GM21360 (cell line): ENCODE measurements around the gene FOXL1.

Experiments used
- ATAC-seq: cut with Tn5 transposase; IDR thresholded peaks from one replicate; pipeline ENCODE4 v1.9.1; 2021; ENCODE audit warnings: mild to moderate bottlenecking, moderate library complexity; ENCODE audit not compliant: unreplicated experiment

FOXL1 gene

GRCh38 chr16:86549076-86549892, 29.1 kb upstream of the FOXL1 start:
- ATAC-seq = no peak

- ATAC-seq = no peak
These were observed 28.5 kb upstream of the FOXL1 start for GRCh38 chr16:86549893-86550190.

GRCh38 chr16:86550281-86550680, 28.1 kb upstream of the FOXL1 start:
- ATAC-seq = no peak

- no peak for ATAC-seq
These were observed 25.0 kb upstream of the FOXL1 start for GRCh38 chr16:86553356-86553755.

GRCh38 chr16:86554599-86554916, 23.8 kb upstream of the FOXL1 start:
- ATAC-seq = no peak

GRCh38 chr16:86554917-86555703, 23.2 kb upstream of the FOXL1 start, which contains the start of gene MTHFSD:
TSS of gene MTHFSD (minus strand) at chr16:86555235. CDS start at chr16:86555184, 51 bp downstream.
- peak; percentile 70 for ATAC-seq

GRCh38 chr16:86555704-86556075, 22.7 kb upstream of the FOXL1 start:
- no peak for ATAC-seq

GRCh38 chr16:86556576-86556975, 21.8 kb upstream of the FOXL1 start:
- no peak for ATAC-seq

GRCh38 chr16:86557587-86557986, 20.8 kb upstream of the FOXL1 start:
- no peak for ATAC-seq

- ATAC-seq = no peak
These were observed 19.8 kb upstream of the FOXL1 start for GRCh38 chr16:86558355-86559193.

- ATAC-seq = no peak
These were observed 18.5 kb upstream of the FOXL1 start for GRCh38 chr16:86559802-86560305.

- ATAC-seq = no peak
These were observed 16.0 kb upstream of the FOXL1 start for GRCh38 chr16:86562356-86562755.

GRCh38 chr16:86563469-86564345, 14.6 kb upstream of the FOXL1 start:
- peak; percentile 85 for ATAC-seq

GRCh38 chr16:86565181-86565631, 13.1 kb upstream of the FOXL1 start:
- ATAC-seq = no peak

- no peak for ATAC-seq
These were observed 12.5 kb upstream of the FOXL1 start for GRCh38 chr16:86565644-86566511.

- no peak for ATAC-seq
These were observed 11.8 kb upstream of the FOXL1 start, which contains the start of gene FOXC2 for GRCh38 chr16:86566601-86566965. TSS of gene FOXC2 (plus strand) at chr16:86566829. CDS start at chr16:86567336, 507 bp downstream.

GRCh38 chr16:86566966-86567700, 11.2 kb upstream of the FOXL1 start:
- no peak for ATAC-seq

GRCh38 chr16:86567701-86568581, 10.4 kb upstream of the FOXL1 start:
- no peak for ATAC-seq
